ENCODE results near the gene DOCK11.

- no peak for TF ChIP-seq CTCF (IDR thresholded peaks at IDR 0.05)
- no peak for TF ChIP-seq EZH2phosphoT487 (IDR thresholded peaks at IDR 0.05; ENCODE audit: borderline replicate concordance, low read depth)
- TF ChIP-seq EP300 (IDR thresholded peaks at IDR 0.05; ENCODE audit: borderline replicate concordance in 1 of 2, low read depth in 1 of 2, low read length in 1 of 2): no peak
Observed at GRCh38 chrX:118626346-118626745, 130.7 kb downstream of the DOCK11 start.
